GM18511 (cell line): Measurements from ENCODE around the gene PRLR.
A peak's percentile ranks its signal among the peaks of the same experiment; 100 is the strongest.
"Not testable (repeated sequence)": the region's sequence is repeated elsewhere in the genome, so short reads cannot be mapped to it uniquely, and the experiment has no call there.

Source experiments
- ATAC-seq: cut with Tn5 transposase; IDR thresholded peaks from one replicate; pipeline ENCODE4 v1.9.1; 2021; ENCODE audit warnings: mild to moderate bottlenecking, moderate library complexity; ENCODE audit not compliant: unreplicated experiment

The PRLR gene

GRCh38 chr5:35230038-35230611 is at the start of gene PRLR:
TSS of gene PRLR (minus strand) at chr5:35230487. CDS start at chr5:35089620, 140,867 bp downstream.
- ATAC-seq: peak; percentile 23

DNA sequence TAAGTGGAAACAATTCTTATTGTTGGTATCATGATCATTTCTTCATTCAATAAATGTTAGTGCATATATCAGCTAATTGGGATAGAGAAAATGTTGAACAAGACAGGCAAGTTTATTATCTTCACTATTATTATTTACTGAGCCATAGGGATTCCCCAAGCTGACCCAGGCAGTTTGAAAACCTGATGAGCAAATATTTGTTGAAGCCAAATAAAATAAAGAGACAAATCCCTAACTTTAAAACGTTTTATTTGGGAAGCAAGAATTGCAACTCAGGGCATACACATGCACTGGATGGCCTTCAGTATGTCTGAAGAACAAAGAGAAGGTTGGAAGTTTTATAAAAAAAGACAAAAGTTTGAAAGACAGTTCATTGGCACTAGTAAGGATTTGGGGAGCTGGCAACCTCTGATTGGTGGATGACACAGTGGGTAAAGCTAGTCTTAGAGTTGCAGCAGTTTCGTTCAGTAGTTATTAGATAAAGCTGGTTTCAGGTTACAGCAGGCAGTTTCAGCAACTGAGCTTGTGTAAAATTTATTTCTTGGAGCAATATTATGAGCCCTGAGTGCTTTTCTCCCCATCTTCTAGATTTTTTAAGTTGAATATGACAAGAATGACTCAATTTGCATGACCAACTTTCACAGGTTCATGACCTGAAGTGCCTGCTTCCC is 44.7 kb upstream of the PRLR start:
- no peak for ATAC-seq

DNA sequence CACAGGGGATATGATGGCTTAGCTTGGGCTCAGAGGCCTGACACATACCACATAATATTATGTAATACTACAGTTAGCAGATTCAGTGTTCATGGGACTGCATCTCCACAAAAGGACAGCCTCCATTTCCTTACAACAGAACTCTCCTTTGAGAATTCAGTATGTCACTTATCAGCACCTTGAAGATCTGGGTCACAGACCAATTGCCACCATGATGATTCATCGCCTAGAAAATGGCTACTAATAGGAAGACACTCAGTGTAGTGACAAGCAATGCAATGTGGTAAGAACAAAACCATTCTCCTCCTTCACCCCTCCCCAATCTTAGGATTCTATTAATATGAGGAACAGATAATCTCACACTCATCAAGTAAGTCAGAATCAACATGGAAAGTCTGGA is 38.7 kb upstream of the PRLR start:
- ATAC-seq: no peak

- no peak for ATAC-seq
These were observed 36.0 kb upstream of the PRLR start for GRCh38 chr5:35266276-35266675.

DNA sequence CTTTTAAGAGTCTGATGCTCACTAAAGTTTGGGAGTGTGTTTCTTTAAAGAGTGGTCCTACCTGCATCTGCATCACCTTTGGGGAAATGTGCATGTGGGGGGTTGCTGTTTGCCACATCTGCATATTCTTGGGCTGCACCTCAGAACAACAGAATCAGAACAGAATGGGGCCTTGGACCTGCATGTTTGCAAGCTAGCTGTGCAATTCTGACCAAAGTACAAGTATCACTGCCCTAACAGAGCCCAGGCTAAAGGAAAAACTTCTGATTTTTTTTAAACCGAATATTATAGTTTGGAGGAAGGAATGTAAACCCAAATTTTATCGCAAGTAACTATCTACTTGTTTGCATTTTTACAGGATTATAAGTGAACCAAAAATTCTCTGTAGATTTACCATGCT is 34.2 kb upstream of the PRLR start:
- no peak for ATAC-seq

- ATAC-seq: no peak
These were observed 33.1 kb upstream of the PRLR start for GRCh38 chr5:35263266-35263877.

GRCh38 chr5:35253582-35253981 is 23.3 kb upstream of the PRLR start:
- ATAC-seq: no peak

GRCh38 chr5:35252963-35253362 is 22.7 kb upstream of the PRLR start:
- ATAC-seq: no peak

GRCh38 chr5:35248843-35249780 is 18.8 kb upstream of the PRLR start:
- no peak for ATAC-seq

DNA sequence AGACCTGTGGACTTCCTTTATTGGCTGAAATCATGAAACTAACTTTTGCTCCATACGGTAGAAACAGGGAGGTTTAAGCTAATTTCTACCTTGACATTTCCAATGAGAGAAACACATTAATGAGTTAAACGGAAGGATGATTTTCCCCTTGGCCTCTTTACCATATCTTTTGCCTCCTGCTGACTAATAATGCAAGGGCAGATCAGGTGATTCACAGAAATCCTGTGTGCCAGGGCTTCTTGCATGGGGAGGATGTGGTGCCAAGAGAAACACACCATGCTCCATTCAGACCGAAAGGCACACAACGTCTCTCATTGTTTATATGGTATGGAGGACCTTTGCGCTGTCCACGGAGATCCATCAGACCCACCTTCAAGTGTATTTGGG is 17.4 kb upstream of the PRLR start:
- no peak for ATAC-seq

- ATAC-seq: no peak
These were observed 16.8 kb upstream of the PRLR start for GRCh38 chr5:35246900-35247647.

- ATAC-seq: no peak
These were observed 16.1 kb upstream of the PRLR start for GRCh38 chr5:35246411-35246810.

GRCh38 chr5:35245371-35245770 is 15.1 kb upstream of the PRLR start:
- not testable (repeated sequence) for ATAC-seq

GRCh38 chr5:35244171-35244570 is 13.9 kb upstream of the PRLR start:
- ATAC-seq: no peak

GRCh38 chr5:35242702-35243258 is 12.5 kb upstream of the PRLR start:
- ATAC-seq: no peak

DNA sequence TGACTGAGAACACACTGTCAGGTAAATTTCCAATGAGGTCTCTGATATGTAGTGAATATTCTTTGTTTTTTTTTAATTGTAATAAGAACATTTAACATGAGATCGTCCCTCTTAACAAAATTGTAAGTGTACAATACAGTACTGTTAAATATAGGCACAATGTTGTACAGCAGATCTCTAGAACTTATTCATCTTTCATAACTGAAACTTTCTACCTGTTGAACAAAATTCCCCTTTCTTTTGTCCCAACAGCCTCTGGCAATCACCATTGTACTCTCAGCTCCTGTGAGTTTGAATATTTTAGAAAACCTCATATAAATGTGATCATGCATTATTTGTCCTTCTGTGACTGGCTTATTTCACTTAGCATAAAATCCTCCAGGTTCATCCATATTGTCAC is 10.6 kb upstream of the PRLR start:
- ATAC-seq: no peak

DNA sequence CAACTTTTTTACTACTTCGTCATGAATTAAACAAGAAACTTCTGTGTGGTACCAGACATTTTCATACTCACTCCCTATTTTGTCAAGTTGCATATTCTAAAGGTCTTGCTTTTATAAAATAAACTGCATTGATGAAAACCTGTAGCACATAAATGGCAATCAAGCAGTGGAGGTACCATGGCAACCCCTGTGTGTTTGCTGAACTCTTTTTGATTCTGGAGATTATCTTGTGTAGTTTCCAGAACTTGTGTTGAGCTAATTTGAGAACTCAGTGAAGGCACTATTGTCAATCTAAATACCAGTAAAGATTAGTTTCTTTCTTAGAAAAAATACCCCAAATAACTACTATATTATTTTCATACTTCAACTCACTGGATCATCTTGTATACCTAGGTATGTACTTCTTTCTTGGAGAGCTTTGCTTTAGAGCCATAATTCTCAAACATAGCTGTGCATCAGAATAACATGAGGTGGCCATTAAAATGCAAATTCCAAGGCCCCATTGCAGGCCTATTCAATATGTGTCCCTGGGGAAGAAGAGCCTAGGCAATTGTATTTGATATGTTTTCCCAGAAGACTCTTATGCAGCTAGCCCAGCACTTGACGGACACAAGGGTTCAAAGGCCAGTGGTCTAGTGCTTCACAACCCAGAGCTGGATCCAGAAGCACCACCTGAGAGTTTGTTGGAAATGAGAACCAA is 9.8 kb upstream of the PRLR start:
- ATAC-seq: no peak

DNA sequence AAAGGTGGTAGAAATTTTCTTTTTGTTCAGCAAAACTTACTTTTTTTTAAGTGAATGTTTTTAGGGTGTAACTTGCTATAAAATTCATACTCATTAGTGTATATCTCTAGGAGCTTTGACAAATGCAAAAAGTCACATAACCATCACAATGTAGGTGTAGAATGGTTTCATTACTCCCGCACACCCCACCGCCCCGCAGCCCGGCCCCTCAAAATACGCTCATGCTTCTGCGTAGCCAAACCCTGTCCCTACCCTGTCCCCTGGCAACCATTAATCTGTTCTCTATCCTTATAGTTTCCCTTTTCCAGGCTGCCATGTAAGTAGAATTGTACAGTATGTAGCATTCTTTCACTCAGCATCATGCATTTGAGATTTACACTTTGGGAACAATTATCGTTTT is 9.2 kb upstream of the PRLR start:
- no peak for ATAC-seq

GRCh38 chr5:35237580-35238376 is 7.5 kb upstream of the PRLR start:
- peak; percentile 86 for ATAC-seq
